ENCODE data around the gene TYW5.

The TYW5 gene

DNA sequence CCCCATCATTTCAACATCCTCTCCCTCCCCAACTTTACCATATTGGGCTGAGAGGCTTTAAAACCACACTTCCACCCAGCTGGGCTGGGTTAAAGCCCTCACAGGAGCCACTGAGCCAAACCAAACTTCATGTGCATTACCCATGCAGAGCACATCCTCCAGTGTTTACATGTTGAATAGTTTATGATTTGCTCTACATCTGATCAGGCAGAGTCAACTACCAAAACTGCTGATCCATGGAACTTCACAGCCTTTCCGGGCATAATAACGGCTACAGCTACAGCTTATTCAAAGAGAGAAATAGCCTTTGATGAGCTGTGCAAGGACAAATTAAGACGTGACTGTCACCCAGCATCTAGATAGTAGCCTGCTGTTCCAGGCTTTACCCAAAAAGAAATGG lies 39.1 kb upstream of the TYW5 start:
- TF ChIP-seq, protein P1, sequence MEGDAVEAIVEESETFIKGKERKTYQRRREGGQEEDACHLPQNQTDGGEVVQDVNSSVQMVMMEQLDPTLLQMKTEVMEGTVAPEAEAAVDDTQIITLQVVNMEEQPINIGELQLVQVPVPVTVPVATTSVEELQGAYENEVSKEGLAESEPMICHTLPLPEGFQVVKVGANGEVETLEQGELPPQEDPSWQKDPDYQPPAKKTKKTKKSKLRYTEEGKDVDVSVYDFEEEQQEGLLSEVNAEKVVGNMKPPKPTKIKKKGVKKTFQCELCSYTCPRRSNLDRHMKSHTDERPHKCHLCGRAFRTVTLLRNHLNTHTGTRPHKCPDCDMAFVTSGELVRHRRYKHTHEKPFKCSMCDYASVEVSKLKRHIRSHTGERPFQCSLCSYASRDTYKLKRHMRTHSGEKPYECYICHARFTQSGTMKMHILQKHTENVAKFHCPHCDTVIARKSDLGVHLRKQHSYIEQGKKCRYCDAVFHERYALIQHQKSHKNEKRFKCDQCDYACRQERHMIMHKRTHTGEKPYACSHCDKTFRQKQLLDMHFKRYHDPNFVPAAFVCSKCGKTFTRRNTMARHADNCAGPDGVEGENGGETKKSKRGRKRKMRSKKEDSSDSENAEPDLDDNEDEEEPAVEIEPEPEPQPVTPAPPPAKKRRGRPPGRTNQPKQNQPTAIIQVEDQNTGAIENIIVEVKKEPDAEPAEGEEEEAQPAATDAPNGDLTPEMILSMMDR (IDR thresholded peaks at IDR 0.05; ENCODE audit: insufficient read depth, low read depth, low read length, missing control alignments) = no peak
- no peak for DNase-seq (ENCODE audit: low read depth)
- H3K4me3 ChIP-seq (ENCODE audit: low read length) = no peak overlapping the region

DNA sequence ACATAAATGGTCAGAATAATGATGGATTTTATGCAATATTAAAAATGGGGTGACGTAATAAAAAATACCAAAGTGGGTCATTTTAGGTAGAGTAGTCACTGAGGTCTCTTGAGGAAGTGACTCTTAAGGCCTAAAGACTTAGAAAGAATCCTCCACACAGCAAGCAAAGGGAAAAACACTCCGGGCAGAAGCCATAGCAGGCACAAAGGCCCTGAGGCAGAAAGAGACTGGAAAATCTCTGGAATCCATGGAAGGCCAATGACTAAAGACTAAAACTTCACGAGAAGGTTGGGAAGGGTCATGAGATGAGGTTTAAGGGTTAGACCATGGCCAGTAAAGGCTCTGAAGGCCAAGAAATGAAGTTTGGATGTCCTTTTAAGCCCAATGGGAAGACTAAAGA lies 37.0 kb upstream of the TYW5 start:
- H3K4me3 ChIP-seq (ENCODE audit: low read length) = no peak overlapping the region
- DNase-seq (ENCODE audit: low read depth) = no peak
- TF ChIP-seq, protein P1 (IDR thresholded peaks at IDR 0.05; ENCODE audit: insufficient read depth, low read depth, low read length, missing control alignments) = no peak

DNA sequence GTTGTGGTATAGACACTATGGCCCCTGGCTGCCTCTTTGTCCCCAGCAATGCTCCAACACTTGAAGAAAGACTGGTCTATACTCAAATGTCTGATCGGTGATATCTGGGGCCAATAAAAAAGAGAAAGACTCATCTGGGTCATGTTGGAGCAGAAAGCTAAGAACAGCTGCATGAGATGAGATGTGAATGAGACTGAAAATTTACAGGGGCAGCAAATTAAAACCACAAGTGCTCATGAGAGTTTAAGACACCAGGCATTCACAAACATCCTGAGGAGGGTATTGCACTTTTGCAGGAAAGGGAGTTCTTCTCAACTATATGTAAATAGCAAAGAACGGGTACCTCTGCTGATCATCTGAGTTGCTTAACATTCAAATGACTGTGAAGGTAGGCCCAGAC lies 36.4 kb upstream of the TYW5 start:
- no peak overlapping the region for H3K4me3 ChIP-seq (ENCODE audit: low read length)
- no peak for DNase-seq (ENCODE audit: low read depth)
- TF ChIP-seq, protein P1 (IDR thresholded peaks at IDR 0.05; ENCODE audit: insufficient read depth, low read depth, low read length, missing control alignments) = no peak

DNA sequence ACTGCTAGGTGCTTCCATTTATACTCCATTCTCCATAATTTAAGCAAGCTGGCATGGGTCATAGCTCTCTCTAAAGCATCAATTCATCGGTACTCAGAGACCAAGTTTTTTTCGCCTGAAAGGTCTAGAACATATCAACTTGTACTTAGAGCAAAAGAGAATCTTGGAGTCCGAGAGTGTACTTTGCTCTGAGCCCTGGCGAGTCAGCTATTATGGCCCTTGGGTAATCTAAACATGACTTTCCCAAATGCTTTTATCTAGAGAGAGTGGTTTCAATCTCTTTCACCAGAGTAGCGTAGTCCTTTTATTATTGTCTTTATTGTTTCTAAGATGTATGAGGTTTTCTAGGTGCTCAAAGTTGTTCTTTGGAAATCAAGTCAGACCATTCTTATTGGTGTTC lies 34.5 kb upstream of the TYW5 start:
- H3K4me3 ChIP-seq (ENCODE audit: low read length) = no peak overlapping the region
- DNase-seq (ENCODE audit: low read depth) = peak; percentile 10
- TF ChIP-seq, protein P1 (IDR thresholded peaks at IDR 0.05; ENCODE audit: insufficient read depth, low read depth, low read length, missing control alignments) = no peak

DNA sequence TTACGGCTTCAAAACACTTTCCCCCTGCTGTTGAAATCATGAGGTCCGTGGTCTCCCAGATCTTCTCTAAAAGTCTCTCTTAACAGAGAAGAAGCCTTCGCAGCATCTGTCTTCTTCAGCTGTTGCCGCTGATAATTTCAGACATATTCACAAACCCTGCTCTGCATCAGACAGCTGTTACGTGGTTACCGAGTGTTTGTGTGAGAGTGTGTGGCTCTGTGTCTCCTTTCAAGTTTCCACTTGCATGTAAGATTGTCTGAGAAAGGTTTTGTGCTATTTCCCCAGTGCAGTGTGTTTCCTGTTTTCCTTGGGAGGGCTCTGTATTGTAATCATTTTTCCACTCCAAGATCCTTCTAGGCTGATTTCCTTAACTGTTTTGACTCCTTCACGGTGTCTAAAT lies 32.9 kb upstream of the TYW5 start:
- H3K4me3 ChIP-seq (ENCODE audit: low read length) = no peak overlapping the region
- peak; percentile 42 for DNase-seq (ENCODE audit: low read depth)
- TF ChIP-seq, protein P1 (IDR thresholded peaks at IDR 0.05; ENCODE audit: insufficient read depth, low read depth, low read length, missing control alignments) = no peak

DNA sequence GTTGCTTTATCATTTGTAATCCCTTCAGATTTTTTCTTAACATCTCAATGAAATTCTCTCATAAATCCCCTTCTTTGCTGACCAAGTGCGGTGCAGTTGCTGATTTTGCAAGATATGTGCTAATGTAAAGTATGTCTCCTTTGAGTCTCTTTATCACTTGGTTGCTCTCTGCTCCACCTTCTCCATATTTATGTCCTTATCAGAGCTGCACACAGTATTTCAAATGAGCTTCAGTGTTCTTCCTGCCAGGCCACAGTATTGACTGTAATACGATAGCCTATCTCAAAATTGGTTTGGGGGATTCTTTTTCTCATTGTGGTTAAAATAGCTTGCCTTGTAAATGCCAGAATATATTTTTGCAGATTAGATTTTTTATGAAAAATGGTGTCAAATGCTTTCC lies 32.3 kb upstream of the TYW5 start:
- no peak for DNase-seq (ENCODE audit: low read depth)
- TF ChIP-seq, protein P1 (IDR thresholded peaks at IDR 0.05; ENCODE audit: insufficient read depth, low read depth, low read length, missing control alignments) = no peak
- H3K4me3 ChIP-seq (ENCODE audit: low read length) = no peak overlapping the region

DNA sequence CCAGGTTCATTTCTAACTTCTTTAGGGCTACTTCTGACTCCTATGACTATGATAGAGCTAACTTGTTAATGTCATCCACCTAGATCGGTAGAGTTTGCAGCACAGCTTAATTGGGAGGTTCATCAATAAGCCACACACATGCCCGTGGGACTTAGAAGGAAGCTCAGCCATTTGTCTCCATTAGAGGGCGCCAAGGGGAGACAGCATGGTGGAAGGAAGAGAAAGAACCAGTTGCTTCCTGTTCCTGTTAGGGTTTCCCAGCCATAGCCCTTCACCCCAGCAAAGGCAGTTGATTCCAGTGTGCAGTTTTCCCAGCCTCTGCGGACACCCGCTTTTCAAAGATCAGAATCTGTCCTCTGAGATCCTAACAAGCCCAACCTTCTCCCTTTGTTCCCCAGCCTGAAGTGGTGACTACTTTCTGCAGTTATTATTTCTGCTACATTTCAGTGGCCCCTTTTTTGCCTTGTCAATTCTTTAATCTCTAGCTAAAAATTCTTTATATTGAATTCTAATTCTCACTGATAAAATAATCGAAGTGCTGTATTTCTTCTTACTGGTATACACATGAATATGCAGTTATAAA lies 30.4 kb upstream of the TYW5 start:
- peak; percentile 86 for DNase-seq (ENCODE audit: low read depth)
- TF ChIP-seq, protein P1 (IDR thresholded peaks at IDR 0.05; ENCODE audit: insufficient read depth, low read depth, low read length, missing control alignments) = peak; percentile 90
- no peak overlapping the region for H3K4me3 ChIP-seq (ENCODE audit: low read length)

Measured in epithelial cell of esophagus (primary cell).